Muscle of back (tissue), 11 donors: ENCODE results near the gene LYZL1. TPM values are rescaled to one million over a fixed set of nuclear protein-coding genes. Genes with fewer than 3 reads are reported as not detected.
A peak's percentile ranks its signal among the peaks of the same experiment; 100 is the strongest.
"Not testable (repeated sequence)": the region's sequence is repeated elsewhere in the genome, so short reads cannot be mapped to it uniquely, and the experiment has no call there.

Experiments
- DNase-seq, 3 donors: peaks; one replicate each; pipeline versions ENCODE4 v3.0.0 to v3.0.0-alpha.2; 2013
- polyA plus RNA-seq, 10 donors: library from polyadenylated mRNA; unstranded; fragments of 120-200 nt; gene quantifications; one replicate each; pipeline ENCODE4 v1.2.1, GENCODE V29; 2013; ENCODE audit not compliant: insufficient read length in 10 of 10

Gene LYZL1
- polyA plus RNA-seq, 10 donors, result not detected

DNA sequence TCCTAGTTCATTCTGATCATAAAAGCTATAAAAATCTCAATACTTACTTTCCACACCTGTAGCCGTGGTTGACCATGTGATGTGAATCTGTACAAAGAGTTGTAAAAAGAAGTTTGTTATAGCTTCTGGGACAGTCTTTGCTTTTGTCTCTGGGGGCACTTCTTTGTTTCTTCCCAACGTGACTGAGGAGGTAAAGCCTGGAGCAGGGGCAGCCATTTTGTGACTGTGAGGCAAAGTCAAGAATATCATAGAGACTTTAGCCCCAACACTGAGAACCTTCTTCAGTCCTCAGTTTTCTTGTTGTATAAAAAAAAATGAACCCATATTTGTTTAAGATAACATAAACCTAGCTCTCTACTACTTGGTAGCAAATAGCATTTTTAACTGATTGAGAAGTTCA lies 29.4 kb upstream of the LYZL1 start:
- DNase-seq, result no peak

DNA sequence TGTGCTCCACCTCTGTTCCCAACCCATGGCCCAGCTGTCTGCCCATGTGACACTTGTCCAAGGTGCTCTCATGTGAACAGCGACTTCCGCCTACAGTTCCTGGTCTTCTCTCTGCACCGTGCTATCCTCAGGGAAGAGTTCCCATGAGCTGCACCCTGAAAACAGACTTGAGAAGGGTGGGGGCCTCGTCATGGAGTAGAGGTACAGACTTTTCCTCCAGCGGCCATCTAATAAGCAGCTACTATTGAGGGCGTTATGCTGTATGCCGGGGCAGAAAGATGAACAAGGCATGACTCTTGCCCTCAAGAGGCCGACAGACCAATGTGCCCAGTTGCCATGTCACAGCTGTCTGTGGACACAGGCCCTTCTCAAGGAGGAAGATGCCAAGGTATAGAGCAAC lies 25.4 kb upstream of the LYZL1 start:
- DNase-seq, result no peak

DNA sequence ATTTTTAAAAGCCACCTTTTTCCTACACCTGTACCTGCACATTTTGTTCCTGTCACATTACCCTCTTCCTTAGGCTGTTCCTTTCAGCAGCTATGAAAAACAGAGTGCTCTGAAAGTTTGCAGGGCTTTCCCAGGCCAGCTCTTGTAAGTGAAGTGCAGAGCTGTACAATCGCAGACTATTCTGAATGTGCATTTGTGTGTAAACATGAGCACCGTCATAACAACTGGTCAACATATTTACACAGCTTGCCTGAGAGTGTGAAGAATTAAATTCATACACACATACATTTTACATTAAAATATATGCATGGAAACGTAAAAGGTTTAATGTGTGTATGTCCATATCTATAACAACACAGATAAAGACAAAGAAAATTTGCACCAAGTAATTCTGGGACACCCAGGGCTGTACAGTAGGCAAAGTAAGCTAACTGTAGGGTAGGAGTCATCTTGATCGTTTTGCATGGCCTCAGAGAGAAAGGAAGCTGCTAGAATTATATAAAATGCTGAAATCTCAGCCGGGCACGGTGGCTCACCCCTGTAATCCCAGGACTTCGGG lies 23.6 kb upstream of the LYZL1 start:
- DNase-seq, result no peak

DNA sequence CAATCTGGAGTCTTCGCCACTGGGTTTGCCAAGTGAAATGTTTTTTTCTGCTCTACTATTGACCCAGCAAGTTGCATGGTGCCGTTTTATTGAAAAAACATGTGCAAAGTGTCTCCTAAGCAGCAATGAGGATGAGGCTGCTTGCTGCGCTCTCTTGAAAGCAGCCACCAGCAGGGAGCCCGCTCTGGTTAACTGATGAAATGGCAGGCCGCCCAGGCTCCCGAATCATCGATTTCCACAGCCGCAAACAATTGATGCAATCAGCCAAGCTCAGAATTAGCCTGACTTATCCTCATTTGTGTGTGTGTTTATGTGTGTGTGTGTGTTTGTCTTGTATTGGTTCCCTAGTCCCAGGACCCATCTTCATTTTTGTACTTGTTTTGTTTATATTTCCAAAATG lies 22.2 kb upstream of the LYZL1 start:
- DNase-seq, result peak in 1 of 3 donors; percentile 18

DNA sequence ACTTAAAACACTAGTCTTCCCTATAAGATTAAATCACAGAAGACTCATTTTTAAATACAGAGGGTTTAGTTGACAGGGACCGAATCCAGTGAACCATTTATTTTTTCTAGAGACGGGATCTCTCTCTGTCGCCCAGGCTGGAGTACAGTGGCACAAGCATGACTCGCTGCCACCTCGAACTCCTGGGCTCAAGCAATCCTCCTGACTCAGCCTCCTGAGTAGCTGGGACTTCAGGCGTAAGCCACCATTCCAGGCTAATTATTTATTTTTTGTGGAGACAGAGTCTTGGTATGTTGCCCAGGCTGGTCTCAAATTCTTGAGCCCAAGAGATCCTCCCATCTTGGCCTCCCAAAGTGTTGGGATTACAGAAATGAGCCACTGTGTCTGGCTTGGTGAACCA lies 20.9 kb upstream of the LYZL1 start:
- no peak for DNase-seq

DNA sequence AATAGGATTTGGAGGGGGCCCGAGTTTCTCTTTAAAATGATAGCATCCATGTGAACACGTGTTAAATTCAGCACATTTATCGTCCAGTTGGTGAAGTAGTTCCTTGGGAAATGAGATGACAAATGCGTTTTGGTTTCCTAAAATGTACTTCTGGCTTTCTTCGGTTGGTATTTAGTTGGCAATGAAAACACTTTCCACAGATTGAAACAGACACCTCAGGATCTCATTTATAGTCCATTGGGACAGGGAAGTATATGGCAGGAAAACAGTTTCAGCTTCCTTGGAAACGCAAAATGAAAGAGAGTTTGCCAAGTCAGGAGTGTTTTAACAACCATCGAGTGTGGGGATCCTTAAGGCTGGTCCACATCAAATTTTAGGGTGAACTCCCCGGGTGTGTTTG lies 19.4 kb upstream of the LYZL1 start:
- DNase-seq, result peak in 1 of 3 donors; percentile 35

DNA sequence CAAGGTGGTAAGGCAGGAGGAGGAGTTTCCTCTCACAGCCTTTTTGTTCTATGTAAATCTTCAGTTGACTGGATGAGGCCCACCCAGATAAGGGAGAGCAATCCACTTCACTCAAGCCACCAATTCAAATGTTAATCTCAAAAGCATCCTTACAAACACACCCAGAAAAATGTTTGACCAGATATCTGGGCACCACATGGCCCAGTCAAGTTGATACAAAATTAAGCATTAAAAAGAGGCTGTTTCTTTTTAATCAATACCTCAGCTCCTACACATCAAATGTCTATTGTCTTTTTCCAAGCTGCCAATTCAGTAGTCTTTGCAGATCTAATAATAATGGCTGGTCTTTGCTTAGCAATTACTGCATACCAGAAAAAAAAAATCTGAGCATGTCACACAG lies 18.0 kb upstream of the LYZL1 start:
- DNase-seq, result no peak

DNA sequence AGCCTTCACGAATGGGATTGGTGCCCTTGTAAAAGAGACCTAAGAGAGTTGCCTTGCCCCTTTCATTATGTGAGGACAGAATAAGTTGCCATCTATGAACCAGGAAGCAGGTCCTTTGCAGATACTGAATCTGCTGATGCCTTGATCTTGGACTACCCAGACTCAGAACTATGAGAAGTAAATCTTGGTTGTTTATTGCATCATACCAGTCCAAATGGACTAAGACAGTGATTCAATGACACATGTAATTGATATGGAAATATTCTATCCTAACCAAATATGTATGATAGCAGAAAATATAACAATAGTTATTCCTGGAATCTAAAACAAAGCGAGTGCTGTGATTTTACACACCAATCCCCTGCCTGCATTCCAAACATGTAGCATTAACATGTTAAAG lies 17.0 kb upstream of the LYZL1 start:
- no peak for DNase-seq

DNA sequence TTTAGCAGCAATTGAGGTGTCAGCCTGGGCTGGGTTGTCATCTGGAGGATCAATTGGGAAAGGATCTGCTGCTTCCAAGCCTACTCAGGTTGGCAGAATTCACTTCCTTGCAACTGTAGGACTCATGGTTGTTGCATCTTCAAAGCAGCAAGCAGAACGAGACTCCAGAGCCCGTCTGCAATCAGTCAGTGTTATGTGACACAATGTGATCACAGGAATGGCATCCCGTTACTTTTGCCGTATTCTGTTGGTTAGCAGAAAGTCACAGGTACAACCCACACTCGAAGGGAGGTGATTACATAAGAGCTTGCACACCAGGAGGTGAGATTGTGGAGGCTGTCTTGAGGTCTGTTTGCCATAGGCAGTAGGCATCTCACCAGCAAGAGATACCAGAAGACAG lies 15.4 kb upstream of the LYZL1 start:
- no peak for DNase-seq

DNA sequence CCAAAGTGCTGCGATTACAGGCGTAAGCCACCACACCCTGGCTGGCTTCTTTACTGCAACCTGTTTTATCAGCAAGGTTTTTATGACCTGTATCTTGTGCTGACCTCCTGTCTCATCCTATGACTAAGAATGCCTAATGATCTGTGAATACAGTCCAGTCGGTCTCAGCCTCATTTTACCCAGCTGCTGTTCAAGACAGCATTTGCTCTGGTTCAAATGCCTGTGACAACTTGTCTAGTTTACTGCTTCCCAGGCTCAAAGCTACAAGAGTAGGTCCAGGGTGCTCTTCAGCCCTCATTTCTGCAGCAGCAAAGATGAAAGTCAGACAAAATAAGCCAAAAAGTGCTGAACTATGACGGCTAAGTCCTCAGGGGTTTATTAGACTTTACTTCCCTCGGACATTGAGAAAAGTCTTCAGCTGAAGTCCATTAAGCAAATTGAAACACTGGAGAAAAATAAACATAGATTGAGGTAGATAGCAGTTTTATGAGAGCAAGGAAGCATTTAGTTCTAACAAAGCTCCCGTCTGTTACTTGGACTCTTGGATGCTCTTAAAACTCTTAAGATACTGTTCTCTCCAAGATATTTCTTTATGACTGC lies 12.5 kb upstream of the LYZL1 start:
- peak in 1 of 3 donors; percentile 53 for DNase-seq

DNA sequence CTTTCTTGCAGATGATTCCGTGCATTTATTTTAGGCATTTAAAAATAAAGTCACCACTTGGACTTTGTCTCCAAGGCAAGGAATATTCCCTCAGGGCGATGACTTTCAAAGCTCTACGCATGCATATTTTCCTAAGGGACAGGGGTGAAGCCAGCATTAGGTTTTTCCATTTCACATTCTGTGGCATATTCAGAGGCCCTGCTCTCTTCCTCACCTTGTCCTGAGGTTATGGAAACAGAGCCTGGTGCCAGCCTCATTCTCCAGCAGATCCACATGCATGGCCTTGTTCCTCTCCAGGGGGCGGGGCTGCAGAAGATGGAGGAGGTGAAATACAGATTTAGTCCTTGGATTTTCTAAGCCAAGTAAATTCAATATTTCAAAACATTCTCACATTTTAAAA lies 11.6 kb upstream of the LYZL1 start:
- peak in 1 of 3 donors; percentile 37 for DNase-seq

DNA sequence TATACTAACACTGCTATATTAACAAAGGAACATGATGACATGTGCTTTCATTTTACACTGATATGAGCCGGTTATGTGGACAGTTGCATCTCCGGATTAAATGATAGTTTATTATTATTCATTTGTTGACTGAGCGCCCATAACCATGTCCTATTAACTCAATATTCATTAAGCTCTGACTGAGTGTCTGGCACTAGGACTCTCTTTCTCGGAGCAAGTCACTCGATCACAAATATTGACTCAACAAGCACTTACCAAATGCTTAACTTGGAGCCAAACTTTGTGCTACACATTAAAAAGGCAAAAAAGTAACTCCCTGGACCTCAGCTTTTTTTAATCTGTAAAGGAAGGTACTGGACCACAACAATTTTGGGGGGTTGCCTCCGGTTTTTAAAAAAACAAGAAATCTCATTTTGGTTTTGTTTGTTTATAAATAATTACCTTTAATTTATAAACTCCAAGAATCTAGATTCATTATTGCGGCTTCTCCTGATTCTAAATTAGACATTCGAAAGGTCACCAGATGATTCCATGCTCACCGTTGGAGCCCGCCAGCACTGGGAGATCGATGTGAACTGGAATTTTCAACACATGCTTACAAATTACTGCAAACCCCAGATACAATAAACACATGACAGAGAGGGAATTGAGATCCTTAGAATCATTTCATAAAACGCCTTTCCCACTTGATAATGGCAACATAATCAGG lies 8.9 kb upstream of the LYZL1 start:
- DNase-seq, result no peak

DNA sequence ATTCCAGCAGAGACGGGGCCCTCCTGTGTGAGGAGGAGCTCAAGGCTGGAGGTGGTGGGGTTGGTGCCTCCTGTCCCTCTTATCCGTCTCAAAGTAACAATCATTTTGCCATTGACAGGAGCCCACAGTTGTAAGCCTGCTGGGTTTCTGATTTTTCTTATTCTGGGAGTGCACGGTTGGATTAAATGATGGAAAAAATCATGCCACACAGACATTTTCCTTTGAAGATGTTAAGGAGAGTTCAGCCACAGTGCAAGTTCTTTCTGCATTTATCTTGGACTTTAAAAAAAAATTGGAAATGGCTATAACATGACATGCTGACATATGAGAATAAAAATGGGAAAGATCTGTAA lies 8.4 kb upstream of the LYZL1 start:
- DNase-seq, result peak in 1 of 3 donors; percentile 45

DNA sequence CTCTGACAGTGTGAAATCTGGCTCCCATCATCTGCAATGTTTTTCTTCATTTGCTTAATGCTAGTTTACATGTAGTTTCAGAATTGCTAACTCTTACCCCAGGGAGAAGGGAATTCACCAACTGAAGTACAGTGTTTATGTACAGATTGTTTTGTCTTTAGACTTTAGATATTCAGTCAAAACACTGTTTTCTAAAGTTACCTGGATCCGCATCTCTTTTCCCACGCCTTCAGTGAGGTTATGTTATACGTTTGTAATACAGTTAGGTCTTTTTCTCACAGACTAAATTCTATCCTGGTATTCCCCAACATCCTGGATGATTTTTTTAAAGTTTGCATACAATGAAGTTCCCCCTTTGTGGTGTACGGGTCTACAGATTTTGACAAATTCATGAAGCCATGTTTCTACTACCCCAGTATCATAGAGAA lies 3.2 kb upstream of the LYZL1 start:
- DNase-seq, result no peak

DNA sequence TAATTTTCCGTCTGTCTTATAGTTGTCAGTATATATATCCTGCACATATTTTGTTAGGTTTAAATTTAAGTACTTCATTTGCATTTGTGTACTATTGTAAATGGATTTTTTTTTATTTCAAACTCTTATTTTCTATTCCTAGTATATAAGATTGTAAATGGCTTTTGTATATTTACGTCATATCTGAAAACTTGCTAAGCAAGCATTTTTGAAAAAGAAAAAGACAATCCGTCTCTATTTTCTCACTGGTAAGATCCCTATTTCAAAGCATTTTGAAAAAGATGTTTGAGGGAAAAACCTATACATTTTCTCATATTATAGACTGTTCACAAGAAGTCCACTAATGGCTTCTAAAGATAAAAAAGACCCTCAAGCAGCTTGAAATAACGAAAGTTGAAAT lies 1.2 kb upstream of the LYZL1 start:
- DNase-seq, result no peak

DNA sequence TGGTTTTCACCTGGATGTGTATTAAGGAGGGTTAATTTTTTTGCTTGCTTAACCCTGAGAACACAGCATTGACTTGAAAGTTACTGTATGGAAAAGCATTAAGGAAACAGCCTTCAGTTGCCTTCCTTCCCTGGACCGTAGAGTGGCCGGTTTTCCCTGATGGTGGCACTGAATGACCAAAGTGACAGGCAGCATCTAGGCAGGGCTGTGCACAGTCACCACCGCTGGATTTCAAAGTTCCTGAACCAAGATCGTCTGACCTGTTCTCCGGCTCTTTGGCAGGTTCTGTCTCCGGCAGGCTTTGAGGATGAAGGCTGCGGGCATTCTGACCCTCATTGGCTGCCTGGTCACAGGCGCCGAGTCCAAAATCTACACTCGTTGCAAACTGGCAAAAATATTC lies 2.7 kb downstream of the LYZL1 start:
- not testable (repeated sequence) for DNase-seq

DNA sequence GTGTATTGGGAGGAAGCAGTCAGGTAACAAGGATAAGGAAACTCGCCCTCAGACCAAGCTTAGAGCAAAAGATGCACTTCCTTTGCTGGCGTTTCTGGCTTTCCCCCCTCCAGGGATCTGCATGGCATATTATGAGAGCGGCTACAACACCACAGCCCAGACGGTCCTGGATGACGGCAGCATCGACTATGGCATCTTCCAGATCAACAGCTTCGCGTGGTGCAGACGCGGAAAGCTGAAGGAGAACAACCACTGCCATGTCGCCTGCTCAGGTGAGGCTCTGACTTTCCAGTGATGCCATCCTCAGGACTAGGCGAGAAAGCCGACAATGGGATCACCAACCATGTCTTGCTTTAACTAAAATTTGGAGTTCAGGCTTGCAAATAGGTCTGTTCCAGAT lies 3.5 kb downstream of the LYZL1 start:
- DNase-seq, result not testable (repeated sequence)

DNA sequence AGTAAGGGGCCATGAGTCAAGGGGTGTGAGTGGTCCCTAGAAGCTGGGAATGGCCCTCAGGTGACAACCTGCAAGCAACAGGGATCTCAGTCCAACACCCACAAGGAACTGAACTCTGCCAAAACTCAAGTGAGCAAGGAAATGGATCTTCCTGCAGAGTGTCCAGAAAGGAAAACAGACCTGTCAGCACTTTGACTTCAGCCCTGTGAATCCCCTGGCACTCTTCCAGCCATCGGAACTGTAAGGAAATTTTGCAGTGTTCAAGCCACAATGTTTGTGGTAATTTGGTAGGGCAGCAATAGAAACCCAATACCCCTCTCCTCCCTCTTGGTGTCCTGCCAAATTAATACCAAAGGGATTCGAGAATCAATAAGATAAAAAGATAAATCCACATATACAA lies 6.9 kb downstream of the LYZL1 start:
- no peak for DNase-seq

DNA sequence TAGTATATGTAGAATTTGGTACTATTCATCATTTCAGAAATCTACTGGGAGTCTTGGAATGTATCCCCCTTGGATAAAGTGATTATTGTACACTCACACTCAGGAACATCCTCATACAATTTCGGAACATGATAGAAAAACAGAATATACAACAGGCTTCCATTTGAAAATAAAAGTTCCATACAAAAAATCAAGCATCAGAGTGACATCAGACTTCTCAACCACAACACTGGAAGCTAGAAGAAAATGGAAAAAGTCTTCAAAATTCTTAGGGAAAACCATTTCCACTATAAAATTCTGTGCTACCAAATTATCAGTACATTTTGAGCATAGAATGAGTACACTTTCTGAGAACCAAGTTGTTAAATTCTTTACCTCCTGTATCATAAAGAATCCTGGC lies 8.8 kb downstream of the LYZL1 start:
- DNase-seq, result no peak

DNA sequence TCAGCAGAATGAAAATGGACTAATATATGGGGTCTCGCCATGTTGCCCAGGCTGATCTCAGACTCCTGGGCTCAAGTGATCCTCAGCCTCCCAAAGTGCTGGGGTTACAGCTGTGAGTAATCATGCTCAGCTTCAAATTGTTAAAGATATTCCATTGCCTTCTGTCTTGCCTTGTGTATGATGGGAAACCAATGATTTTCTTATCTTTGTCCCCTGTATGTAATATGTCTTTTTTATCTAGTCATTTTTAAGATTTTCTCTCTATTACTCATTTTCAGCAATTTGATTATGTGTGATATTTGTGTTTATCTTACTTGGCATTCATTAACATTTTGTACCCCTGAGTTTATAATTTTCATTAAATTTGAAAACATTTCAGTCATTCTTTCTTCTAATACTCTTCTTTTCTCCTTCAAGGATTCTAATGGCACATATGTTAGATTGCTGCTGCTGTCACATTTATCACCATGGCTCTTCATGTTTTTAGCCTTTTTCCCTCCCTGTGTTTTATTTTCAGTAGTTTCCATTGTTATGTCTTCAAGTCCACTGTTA lies 12.6 kb downstream of the LYZL1 start:
- no peak for DNase-seq

DNA sequence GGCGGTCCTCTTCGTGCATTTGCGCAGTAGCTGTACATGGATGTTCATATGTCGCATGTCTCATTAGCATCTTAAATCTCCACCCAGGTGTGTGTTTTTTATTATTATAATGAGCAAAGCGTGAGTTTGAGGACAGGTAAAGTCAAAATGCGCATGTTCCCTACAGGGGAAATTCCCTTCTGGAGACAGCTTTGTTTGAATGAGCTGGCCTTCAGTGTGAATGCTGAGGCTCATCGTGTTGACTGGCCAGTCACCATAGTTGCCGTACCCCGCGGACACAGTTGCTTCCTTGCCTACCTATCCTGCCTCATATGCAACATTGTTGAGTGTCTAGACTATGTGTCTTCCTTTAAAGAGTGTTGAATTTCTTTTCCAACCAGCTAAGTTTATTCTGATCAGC lies 13.6 kb downstream of the LYZL1 start:
- no peak for DNase-seq

DNA sequence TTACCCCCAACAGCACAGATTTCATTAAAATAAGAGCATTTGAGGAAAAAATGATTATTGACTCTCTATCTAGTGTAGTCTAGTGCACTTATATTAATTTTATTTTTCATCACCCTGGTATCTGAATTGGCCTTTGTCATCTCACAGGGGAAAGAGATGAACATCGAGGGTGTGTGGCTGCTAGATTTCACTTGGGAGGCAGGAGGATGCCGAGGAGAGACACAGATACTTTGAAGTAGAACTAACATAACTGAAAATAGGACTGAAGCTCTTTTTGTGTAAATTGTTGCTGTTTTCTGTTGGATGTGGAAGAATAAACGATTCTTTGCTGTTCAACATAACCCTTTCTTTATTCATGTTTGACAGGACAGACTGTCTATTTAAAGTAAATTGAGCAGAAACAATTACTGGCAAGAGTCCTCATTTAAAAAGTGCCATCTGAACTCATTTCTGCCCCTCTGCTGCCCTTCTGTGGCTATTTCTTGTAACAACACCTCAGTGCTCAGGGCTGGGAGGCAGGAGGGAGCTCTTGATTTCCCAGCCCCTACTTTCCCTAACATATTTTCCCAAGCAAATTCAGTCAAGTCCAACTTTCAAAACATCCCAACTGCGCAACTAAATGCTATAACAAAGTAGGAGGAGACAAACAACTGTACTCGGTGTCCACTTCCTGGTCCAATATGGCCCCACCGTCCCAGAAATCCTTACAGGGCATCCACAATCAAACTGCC lies 15.6 kb downstream of the LYZL1 start:
- DNase-seq, result peak; percentile 69 to 89 (median 82)

DNA sequence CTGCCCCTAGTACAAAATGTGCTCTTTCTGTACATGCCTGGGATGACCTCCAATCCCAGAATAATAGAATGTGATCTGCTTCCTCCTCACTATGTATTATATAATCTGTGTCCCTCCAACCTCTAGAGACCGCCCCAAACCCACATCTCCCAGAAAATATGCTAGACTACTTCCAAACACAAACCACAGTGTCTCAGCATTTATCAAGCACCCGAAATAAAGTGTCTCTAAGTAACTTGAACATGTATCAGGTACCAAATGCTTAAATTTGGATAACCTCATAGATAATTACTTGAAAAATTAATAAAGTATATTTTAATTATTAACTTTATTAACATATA lies 16.1 kb downstream of the LYZL1 start:
- no peak for DNase-seq
